Testis (tissue), 2 donors: ENCODE data around the gene CAMK2G.

Experiments used
- POLR2A ChIP-seq: fragments of 450-650 bp; IDR thresholded peaks from one replicate; pipeline ENCODE4 v1.6.1; 2017; ENCODE audit warnings: antibody characterized with exemption, mild to moderate bottlenecking, moderate library complexity
- TF ChIP-seq, protein P1 (sequence below), 3 experiments: fragments of 450-650 bp in 2 of 3; fragments of 200-600 bp in 1 of 3; sonication (generic) in 1 of 3; IDR thresholded peaks; one replicate each; pipeline ENCODE4 v1.5.1; 2016 to 2019; ENCODE audit warnings: antibody characterized with exemption in 3 of 3, mild to moderate bottlenecking in 2 of 3, moderate library complexity in 1 of 3

DNA sequence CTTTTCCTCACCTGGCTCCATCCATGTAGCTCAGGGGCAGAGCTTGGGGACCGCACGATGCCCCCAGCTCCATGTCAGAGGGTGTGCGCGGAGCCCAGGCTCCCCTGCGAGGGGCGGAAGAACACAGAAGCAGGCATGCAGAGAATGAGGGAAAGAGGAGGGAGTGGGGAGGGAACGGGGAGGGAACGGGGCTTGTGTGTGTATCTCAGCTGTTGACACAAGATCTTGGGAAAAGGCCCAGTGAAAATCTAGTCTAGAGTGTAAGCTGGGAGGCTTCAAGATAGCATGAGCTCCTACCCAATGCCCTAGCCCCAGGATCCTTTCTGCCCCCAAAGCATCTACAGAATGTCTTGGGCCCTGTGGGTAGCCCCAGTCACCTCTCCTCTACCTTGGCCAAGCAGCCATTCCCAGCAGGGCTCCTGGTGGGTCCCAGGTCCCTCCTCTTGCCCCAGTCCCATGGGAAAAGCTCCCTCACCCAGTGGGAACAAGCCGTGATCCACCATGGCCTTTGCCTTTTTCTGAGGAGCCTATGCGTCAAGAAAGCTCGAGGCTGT lies 37.9 kb downstream of the CAMK2G start:
- TF ChIP-seq, protein P1, sequence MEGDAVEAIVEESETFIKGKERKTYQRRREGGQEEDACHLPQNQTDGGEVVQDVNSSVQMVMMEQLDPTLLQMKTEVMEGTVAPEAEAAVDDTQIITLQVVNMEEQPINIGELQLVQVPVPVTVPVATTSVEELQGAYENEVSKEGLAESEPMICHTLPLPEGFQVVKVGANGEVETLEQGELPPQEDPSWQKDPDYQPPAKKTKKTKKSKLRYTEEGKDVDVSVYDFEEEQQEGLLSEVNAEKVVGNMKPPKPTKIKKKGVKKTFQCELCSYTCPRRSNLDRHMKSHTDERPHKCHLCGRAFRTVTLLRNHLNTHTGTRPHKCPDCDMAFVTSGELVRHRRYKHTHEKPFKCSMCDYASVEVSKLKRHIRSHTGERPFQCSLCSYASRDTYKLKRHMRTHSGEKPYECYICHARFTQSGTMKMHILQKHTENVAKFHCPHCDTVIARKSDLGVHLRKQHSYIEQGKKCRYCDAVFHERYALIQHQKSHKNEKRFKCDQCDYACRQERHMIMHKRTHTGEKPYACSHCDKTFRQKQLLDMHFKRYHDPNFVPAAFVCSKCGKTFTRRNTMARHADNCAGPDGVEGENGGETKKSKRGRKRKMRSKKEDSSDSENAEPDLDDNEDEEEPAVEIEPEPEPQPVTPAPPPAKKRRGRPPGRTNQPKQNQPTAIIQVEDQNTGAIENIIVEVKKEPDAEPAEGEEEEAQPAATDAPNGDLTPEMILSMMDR (IDR thresholded peaks at IDR 0.05), result no peak
- no peak for TF ChIP-seq POLR2A
